ENCODE measurements around the gene GLIS1. TPM values are rescaled to one million over a fixed set of nuclear protein-coding genes. Genes with fewer than 3 reads are reported as not detected.
A peak's percentile ranks its signal among the peaks of the same experiment; 100 is the strongest.

Gene GLIS1
- total RNA-seq, 1 experiment from 2014 or later = 0.24 TPM

GRCh38 chr1:53526451-53527101, 212.4 kb downstream of the GLIS1 start (continued):
- TF ChIP-seq ZNF512 (CRISPR knock-in tag; IDR thresholded peaks at IDR 0.05; ENCODE audit: borderline replicate concordance) (no peak), ZNF121 (CRISPR knock-in tag; IDR thresholded peaks at IDR 0.05) (no peak), JUN (CRISPR knock-in tag; IDR thresholded peaks at IDR 0.05) (no peak), KAT7 (CRISPR knock-in tag; IDR thresholded peaks at IDR 0.05; ENCODE audit: borderline replicate concordance) (no peak), TEAD4 (CRISPR knock-in tag; IDR thresholded peaks at IDR 0.05) (no peak), IRF1 (CRISPR knock-in tag; IDR thresholded peaks at IDR 0.05) (no peak), ZNF232 (CRISPR knock-in tag; IDR thresholded peaks at IDR 0.05) (no peak), GTF2I (CRISPR knock-in tag; conservative IDR thresholded peaks at IDR 0.05) (no peak), ZBTB43 (CRISPR knock-in tag; IDR thresholded peaks at IDR 0.05) (no peak), SMAD3 (CRISPR knock-in tag; IDR thresholded peaks at IDR 0.05; ENCODE audit: borderline replicate concordance) (no peak), CREB1 (CRISPR knock-in tag; IDR thresholded peaks at IDR 0.05) (no peak), ZNF263 (CRISPR knock-in tag; IDR thresholded peaks at IDR 0.05; ENCODE audit: low read depth) (no peak), GRHL2 (CRISPR knock-in tag; IDR thresholded peaks at IDR 0.05; ENCODE audit: insufficient replicate concordance, severe bottlenecking) (no peak)

- Mint-ChIP-seq H3K9me3 (no peaks in the 10 kb centered on the region), H3K27ac (peak overlapping the region; percentile 85; the same call in 1 of the 2 replicates), H3K36me3 (no peaks in the 10 kb centered on the region), H3K27me3 (ENCODE audit: low read depth) (peaks cover 5% of the 10 kb centered on the region), H3K4me1 (peaks cover 9% of the 10 kb centered on the region), H3K4me3 (no peak overlapping the region)
- CTCF ChIA-PET = interaction anchor here (1.0 to 2.5 kb wide), 7 partner anchors 13 to 157 kb away, joined by 3 to 17 read pairs (median 3); no protein-coding TSS in a partner anchor
- peak; percentile 76 for ATAC-seq
- POLR2A ChIA-PET = no interaction called here
- DNase-seq (ENCODE audit: low spot score) = peak; percentile 42
- no peak for TF ChIP-seq FOXJ3 (CRISPR knock-in tag; IDR thresholded peaks at IDR 0.05; ENCODE audit: borderline replicate concordance)
- TF ChIP-seq KAT7 (CRISPR knock-in tag; IDR thresholded peaks at IDR 0.05; ENCODE audit: borderline replicate concordance) = no peak
- TF ChIP-seq ESRRA (CRISPR knock-in tag; IDR thresholded peaks at IDR 0.05; ENCODE audit: borderline replicate concordance) = no peak
- TF ChIP-seq ZNF425 (CRISPR knock-in tag; conservative IDR thresholded peaks at IDR 0.05) = no peak
- TF ChIP-seq OVOL2 (CRISPR knock-in tag; IDR thresholded peaks at IDR 0.05; ENCODE audit: borderline replicate concordance) = no peak
- TF ChIP-seq RORB (CRISPR knock-in tag; IDR thresholded peaks at IDR 0.05) = no peak
- TF ChIP-seq EMX1 (CRISPR knock-in tag; IDR thresholded peaks at IDR 0.05) = no peak
- no peak for TF ChIP-seq PRDM15 (CRISPR knock-in tag; IDR thresholded peaks at IDR 0.05)
- TF ChIP-seq AR (CRISPR knock-in tag; IDR thresholded peaks at IDR 0.05) = no peak
- no peak for TF ChIP-seq FOXK1 (CRISPR knock-in tag; IDR thresholded peaks at IDR 0.05)
- no peak for TF ChIP-seq ZNF263 (CRISPR knock-in tag; IDR thresholded peaks at IDR 0.05; ENCODE audit: low read depth)
- no peak for TF ChIP-seq IRF1 (CRISPR knock-in tag; IDR thresholded peaks at IDR 0.05)
- no peak for TF ChIP-seq ELF4 (CRISPR knock-in tag; IDR thresholded peaks at IDR 0.05; ENCODE audit: low read depth)
Observed at GRCh38 chr1:53525595-53525994, 213.4 kb downstream of the GLIS1 start.
